SU-DHL-6 (cell line): Measurements from ENCODE around the gene TEDC1.

Experiments
- CTCF ChIP-seq: fragments of 200-600 bp; sonication (generic); IDR thresholded peaks from one replicate; pipeline ENCODE4 v1.5.1; 2017; ENCODE audit warnings: antibody characterized with exemption, mild to moderate bottlenecking, low read length, moderate library complexity; ENCODE audit not compliant: insufficient read depth, poor library complexity, severe bottlenecking
- EZH2phosphoT487 ChIP-seq: fragments of 200-600 bp; sonication (generic), shearing (Covaris generic); conservative IDR thresholded peaks from 2 replicates; pipeline ENCODE4 v1.6.1; 2018; ENCODE audit warnings: mild to moderate bottlenecking, antibody characterized with exemption, low read length, moderate library complexity, mixed read lengths

GRCh38 chr14:105471823-105472485, 19.1 kb upstream of the TEDC1 start:
- no peak for TF ChIP-seq CTCF
- no peak for TF ChIP-seq EZH2phosphoT487
